ENCODE measurements around the gene ATP2B2.

- no peak for TF ChIP-seq CTCF (IDR thresholded peaks at IDR 0.05)
- TF ChIP-seq POLR2A (IDR thresholded peaks at IDR 0.05): no peak
Observed at GRCh38 chr3:10505050-10505790, at the start of gene ATP2B2.
